Peyer's patch (tissue), 4 donors: ENCODE results near the gene CSRNP3.

Experiments
- POLR2A ChIP-seq, 2 donors: fragments of 450-650 bp; IDR thresholded peaks; one replicate each; pipeline ENCODE4 v1.5.1; 2017; ENCODE audit warnings: antibody characterized with exemption in 2 of 2, mild to moderate bottlenecking in 2 of 2, moderate library complexity in 2 of 2
- TF ChIP-seq, protein P1 (sequence below), 6 experiments: fragments of 450-650 bp in 4 of 6; fragments of 200-600 bp in 2 of 6; sonication (generic) in 1 of 6; IDR thresholded peaks; one replicate each; pipeline ENCODE4 v1.5.1; 2017 to 2019; ENCODE audit warnings: antibody characterized with exemption in 6 of 6, mild to moderate bottlenecking in 3 of 6, moderate library complexity in 1 of 6

DNA sequence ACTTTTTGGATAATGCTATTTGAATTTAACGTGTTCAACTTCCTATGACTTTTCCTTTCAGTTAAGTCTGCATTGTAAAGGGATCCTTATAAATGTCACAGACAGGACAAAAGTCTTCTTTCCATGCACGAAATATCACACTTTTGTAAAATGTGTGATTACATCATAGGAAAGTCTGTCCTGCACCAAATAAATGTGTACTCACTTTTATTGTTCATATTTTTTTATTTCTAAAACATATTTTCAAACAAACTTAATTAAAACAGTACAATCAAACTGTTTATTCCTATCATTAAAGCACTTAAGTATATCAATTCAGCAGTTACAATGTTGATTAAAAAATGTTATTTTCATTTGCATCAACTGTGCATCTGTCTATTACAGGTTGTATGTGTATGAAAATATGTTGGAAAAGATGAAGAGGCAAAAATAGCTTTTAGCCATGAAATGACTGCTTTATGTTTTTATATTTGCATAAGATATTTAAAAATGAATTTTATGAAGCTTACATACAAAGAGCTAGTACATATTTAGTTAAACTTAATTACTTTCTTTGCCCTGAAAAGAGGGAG lies 105.6 kb downstream of the CSRNP3 start:
- TF ChIP-seq POLR2A (IDR thresholded peaks at IDR 0.05), result no peak
- TF ChIP-seq, protein P1, sequence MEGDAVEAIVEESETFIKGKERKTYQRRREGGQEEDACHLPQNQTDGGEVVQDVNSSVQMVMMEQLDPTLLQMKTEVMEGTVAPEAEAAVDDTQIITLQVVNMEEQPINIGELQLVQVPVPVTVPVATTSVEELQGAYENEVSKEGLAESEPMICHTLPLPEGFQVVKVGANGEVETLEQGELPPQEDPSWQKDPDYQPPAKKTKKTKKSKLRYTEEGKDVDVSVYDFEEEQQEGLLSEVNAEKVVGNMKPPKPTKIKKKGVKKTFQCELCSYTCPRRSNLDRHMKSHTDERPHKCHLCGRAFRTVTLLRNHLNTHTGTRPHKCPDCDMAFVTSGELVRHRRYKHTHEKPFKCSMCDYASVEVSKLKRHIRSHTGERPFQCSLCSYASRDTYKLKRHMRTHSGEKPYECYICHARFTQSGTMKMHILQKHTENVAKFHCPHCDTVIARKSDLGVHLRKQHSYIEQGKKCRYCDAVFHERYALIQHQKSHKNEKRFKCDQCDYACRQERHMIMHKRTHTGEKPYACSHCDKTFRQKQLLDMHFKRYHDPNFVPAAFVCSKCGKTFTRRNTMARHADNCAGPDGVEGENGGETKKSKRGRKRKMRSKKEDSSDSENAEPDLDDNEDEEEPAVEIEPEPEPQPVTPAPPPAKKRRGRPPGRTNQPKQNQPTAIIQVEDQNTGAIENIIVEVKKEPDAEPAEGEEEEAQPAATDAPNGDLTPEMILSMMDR (IDR thresholded peaks at IDR 0.05), result no peak
